NCI-H2171 (cell line): ENCODE data around the gene ADGRV1.
A peak's percentile ranks its signal among the peaks of the same experiment; 100 is the strongest.

Experiments
- DNase-seq: peaks from one replicate; lab custom pipeline; 2025; lab: John Stamatoyannopoulos, UW

The ADGRV1 gene

DNA sequence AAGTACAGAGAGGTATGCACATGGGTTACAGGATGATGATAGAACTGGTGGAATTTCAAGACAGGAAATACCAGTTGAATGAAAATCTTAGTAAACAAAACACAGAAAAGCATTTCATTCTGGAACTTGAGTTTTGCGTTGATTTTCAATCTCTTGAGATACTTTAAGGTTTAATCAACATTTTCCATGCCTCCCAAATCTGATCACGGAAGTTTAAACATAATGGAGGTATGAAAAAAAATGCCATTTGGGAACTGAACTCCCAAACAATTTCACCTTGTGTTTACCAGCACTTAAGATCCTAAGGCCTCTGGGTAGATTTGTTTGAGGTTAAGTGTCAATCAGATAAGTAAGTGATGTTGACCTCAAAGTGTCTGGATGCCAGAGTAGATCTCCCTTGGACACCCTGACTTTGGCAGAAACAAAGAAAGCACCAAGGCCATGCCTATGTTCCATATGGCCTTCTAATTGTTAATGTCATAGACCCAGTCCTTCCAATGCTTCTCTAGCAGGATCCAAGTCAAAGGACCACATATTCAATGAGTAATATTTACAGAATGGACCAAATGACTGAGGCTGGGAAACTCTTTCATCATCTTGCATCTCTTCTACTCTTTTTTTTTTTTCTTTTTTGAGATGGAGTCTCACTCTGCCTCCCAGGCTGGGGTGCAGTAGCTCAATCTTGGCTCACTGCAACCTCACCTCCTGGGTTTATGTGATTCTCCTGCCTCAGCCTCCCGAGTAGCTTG is 607.6 kb downstream of the ADGRV1 start:
- no peak for DNase-seq

DNA sequence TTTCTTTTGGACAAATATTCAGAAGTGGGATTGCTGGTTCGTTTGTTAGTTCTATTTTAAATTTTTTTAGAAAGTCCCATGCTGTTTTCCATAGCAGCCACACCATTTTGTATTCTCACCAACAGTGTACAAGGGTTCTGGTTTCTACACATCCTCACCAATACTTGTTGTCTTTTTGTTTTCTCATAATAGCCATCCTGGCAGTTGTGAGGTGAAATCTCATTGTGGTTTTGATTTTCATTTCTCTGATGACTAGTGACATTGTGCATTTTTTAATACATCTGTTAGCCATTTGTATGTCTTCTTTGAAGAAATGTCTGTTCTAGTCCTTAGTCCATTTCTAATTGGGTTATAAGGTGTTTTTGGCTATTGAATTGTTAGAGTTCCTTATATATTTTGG is 610.3 kb downstream of the ADGRV1 start:
- DNase-seq, result no peak

DNA sequence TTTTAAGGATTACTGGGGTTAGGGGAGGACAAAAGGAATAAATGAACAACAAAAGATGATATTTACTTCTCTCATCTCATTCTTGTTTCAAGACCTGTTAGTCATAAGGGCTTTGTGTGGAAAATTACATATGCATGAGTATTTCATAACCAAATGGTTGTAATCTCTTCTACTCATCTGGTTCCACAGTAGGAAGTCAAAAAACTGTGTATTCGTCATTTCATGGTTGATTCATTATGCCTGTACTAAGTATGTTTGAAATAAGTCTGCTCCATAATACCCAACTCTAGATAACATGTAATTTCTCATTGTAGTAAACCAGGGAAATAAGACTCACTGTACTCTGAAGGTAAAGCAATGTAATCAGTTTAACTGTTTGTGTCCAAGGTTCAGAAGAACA is 611.7 kb downstream of the ADGRV1 start:
- DNase-seq, result no peak

GRCh38 chr5:91171322-91171721 is 612.7 kb downstream of the ADGRV1 start:
- DNase-seq, result no peak

DNA sequence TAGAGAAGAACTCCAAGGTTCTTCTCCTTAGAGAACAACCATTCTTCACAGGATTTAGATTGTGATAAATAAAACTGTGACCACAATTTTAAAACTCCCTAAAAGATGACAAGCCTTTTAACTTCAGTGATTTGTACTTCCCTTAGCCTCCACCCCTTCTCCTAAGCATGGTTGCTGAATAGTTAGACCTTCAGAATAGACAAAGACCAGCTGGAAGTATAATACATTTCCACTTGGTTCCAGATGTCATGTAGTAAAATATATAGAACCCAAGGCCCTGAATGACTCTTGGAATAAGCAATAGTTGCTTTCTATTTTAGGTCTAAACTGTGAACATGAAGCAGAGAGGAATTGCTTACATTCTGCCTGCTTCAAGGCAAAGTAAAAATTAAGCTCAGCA is 615.8 kb downstream of the ADGRV1 start:
- DNase-seq, result no peak

GRCh38 chr5:91175708-91176107 is 617.1 kb downstream of the ADGRV1 start:
- no peak for DNase-seq

GRCh38 chr5:91176288-91177016 is 617.9 kb downstream of the ADGRV1 start:
- DNase-seq, result peak; percentile 14

GRCh38 chr5:91177085-91177484 is 618.5 kb downstream of the ADGRV1 start:
- DNase-seq, result no peak

- no peak for DNase-seq
Measured at GRCh38 chr5:91177639-91178038, 619.0 kb downstream of the ADGRV1 start.

DNA sequence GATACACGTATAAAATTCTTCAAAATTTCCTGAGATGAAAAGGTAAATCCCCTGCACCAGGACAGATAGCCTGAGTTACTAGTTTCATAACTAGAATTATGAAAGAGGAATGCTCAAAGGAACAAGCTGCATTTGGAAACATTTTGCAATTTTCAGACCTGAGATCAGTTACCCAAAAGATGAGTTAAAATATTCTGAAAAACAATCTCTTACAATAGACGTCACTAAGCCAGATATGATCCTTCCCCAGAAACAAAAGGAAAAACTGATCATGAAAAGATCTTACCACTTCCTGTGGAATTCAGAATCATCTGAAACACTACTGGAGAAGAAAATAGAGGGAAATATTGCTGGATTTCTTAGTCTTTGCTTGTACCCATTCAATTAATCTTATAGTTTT is 619.9 kb downstream of the ADGRV1 start:
- DNase-seq, result no peak

- DNase-seq, result no peak
Measured at GRCh38 chr5:91179018-91179417, 620.4 kb downstream of the ADGRV1 start.

DNA sequence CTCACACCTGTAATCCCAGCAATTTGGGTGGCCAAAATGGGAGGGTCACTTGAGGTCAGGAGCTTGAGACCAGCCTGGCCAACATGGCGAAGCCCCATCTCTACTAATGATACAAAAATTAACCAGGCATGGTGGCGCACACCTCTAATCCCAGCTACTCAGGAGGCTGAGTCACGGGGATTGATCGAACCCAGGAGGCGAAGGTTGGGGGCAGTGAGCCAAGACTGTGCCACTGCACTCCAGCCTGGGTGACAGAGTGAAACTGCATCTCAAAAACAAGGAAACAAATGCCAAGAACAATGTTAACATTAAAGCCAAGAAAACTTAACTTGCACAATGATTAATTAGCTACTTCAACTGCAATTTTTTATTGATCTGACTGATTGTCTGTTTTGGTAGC is 621.9 kb downstream of the ADGRV1 start:
- DNase-seq, result no peak

DNA sequence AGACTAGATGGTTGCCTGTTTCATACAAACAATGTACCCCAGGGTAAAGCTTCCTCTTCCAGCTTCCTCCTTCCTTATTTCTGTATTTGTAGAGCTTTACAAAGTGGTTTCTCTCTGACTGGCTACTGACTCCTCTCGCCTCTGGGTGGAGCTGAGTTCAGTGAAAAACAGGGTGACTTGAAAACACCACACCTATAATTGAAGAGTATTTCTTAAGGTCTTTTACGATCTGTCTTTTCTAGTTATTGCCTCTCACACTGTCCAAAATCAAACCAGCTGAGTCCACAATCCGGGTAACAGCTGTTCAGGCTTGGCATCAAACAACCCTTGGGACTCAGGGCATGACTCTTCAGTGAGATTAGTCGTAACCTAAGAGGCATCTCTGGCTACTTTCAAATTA is 624.2 kb downstream of the ADGRV1 start:
- no peak for DNase-seq

GRCh38 chr5:91183743-91184142 is 625.1 kb downstream of the ADGRV1 start:
- DNase-seq, result no peak

DNA sequence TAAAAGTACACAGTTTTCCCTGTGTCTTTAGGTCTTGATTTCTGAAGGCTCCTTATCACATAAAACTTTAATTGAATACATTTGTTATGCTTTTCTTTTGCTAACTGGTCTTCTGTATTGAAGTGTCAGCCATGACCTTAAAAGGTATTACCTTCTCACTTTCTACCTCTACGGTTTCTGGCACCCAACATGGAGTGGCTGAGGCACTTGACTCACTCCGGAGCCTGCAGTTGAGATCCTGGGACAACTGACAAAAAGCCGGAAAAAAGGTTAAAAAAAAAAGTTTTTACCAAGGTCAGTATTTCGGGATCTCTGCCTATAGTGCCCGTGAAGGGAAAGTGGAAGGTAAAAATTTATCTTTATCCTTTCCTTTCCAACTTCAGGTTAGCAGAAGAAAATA is 627.5 kb downstream of the ADGRV1 start:
- no peak for DNase-seq

DNA sequence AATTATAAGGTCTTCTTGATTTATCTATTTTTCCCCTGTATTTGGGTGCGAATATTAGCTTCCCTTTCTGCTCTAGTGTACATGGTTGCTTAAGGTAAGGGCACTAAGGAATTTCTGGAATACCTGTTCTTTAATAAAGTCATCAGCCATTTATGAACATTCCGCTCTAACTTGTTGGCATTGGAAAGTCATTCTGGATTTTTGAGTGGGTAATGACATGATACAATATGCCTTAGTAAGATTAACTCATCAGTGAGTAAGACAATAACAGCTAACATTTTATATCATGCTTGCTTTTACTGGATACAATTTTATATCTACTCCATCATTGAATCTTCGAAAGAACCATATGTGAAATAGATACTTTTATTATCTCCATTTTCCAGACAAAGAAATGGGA is 628.4 kb downstream of the ADGRV1 start:
- no peak for DNase-seq

- DNase-seq, result no peak
Measured at GRCh38 chr5:91188755-91189154, 630.2 kb downstream of the ADGRV1 start.

DNA sequence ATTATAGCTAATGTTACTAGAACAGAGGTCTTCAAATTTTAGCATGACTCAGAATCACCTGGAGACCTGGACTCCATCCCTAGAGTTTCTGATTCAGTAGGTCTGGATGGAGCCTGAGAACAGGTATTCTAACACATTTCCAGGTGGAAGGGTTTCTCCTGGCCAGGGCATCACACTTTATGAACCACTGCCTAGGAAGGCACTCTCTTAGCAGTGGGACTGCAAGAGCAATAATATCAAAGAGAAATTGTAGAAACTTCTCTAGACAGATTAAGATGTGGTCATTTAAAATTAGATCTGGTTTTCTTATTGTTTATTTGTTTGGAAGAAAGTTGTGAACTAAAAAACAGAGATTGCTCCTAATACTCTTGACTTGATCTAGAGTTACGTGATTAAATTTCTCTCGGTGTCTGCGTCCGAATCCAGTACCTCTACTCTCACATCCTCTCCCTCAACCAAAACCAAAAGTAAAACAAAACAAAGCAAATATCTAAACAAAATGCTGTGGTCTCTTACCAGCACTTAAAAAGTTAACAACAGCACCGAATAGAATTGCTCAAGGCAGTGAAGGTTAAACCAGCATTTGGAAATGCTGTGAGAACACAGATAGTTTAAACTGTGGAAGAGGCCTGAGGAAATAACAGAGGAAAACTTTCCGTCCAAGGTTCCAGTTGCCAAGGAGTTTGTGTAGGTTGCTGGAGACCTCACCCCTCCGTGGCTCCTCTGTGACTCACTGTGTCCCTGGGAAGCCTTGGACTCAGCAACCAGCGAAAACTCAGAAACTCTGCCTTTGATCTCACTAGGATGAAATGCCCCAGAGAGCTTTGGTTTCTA is 631.1 kb downstream of the ADGRV1 start:
- DNase-seq, result no peak

- DNase-seq, result no peak
Measured at GRCh38 chr5:91190314-91190690, 631.7 kb downstream of the ADGRV1 start.

DNA sequence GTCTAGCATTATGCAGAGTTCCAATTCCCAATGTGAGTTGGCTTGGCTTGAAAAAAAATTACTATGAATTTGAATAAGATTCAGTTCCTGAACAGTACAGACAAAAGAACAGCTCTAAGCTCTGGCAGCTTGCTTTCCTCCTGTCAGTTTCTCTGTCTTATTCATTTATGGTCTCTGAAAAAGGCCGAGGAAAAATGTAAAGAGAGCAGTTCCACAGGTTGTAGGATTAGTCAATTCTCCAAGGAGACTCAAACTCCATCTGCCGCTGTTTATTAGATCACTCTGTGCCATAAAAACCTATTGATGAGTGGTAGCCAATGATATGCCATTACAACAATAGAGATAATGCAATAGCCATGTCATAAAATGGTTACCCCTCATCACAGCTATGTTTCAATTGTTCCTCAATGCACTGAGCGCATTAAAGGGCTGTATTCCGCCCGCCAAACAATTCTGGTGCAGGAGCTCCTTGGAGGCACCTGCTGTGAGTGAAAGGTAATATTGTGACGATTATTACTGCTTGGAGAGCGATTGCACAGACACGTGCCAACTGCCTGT is 636.3 kb downstream of the ADGRV1 start:
- peak; percentile 52 for DNase-seq

DNA sequence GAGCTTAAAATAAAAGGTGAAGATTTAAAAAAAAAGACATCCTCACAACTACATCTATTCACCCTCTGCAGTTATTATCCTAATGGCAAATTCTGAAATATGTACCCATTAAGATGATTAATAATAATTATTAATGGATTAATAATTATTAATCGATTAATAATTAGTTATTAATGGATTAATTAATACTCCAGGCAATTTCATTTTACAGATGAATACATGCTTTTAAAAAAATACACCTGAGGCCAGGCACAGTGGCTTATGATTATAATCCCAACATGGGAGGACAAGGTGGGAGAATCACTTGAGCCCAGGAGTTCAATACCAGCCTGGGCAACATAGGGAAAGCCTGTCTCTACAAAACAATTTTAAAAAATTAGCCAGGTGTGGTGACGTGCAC is 642.1 kb downstream of the ADGRV1 start:
- no peak for DNase-seq

DNA sequence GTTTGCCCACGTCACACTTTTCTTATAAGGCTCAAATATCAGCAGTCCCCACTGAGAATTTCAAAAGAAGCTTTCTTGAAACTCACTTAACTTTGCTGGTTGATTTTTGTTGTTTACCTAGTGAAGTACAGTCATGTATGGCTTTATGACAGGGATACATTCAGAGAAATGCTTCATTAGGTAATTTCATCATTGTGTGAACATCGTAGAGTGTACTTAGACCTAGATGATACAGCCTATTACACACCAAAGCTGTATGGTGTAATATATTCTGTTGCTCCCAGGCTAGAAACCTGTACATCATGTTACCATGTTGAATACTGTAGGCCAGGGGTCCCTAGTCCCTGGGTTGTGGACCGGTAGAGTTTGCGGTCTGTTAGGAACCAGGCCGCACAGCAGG is 647.5 kb downstream of the ADGRV1 start:
- DNase-seq, result no peak

DNA sequence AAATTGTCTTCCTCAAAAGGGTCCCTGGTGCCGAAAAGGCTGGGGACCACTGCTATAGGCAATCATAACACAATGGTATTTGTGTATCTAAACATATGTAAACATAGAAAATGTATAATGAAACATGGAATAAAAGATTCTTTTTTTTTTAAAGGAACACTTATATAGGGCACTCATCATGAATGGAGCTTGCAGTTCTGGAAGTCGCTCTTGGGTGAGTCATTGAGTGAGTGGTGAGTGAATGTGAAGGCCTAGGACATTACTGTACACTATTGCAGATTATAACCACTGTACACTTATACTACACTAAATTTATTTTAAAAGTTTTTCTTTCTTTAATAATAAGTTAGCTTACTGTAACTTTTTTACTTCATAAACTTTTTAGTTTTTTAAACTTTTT is 648.1 kb downstream of the ADGRV1 start:
- DNase-seq, result no peak
